Muscle layer of colon (tissue), 2 donors: ENCODE results near the gene ZDHHC9.

Experiments
- H3K27ac ChIP-seq: one replicate; pipeline ENCODE4 v1.7.0; 2013; ENCODE audit warnings: low read depth, mild to moderate bottlenecking, low read length, moderate library complexity
- H3K27me3 ChIP-seq, 2 donors: one replicate each; pipeline ENCODE4 v1.7.0; 2013; ENCODE audit warnings: low read length in 2 of 2, mild to moderate bottlenecking in 2 of 2; ENCODE audit not compliant: insufficient read depth in 2 of 2, control insufficient read depth in 1 of 2
- H3K36me3 ChIP-seq: one replicate; pipeline ENCODE4 v1.7.0; 2013; ENCODE audit warnings: mild to moderate bottlenecking, low read length; ENCODE audit not compliant: insufficient read depth
- H3K4me1 ChIP-seq: one replicate; pipeline ENCODE4 v1.7.0; 2013; ENCODE audit warnings: mild to moderate bottlenecking, low read length; ENCODE audit not compliant: insufficient read depth
- H3K4me3 ChIP-seq, 2 donors: one replicate each; pipeline ENCODE4 v1.7.0; 2013; ENCODE audit warnings: low read length in 2 of 2, low read depth in 1 of 2, mild to moderate bottlenecking in 1 of 2, moderate library complexity in 1 of 2
- H3K9ac ChIP-seq: one replicate; pipeline ENCODE4 v1.7.0; 2013; ENCODE audit warnings: low read length
- H3K9me3 ChIP-seq: one replicate; pipeline ENCODE4 v1.7.0; 2013; ENCODE audit warnings: mild to moderate bottlenecking, low read length
- donor health status: abdominal sarcoma.
- donor health status: Adenocarcinoma of cecum.

The ZDHHC9 gene

DNA sequence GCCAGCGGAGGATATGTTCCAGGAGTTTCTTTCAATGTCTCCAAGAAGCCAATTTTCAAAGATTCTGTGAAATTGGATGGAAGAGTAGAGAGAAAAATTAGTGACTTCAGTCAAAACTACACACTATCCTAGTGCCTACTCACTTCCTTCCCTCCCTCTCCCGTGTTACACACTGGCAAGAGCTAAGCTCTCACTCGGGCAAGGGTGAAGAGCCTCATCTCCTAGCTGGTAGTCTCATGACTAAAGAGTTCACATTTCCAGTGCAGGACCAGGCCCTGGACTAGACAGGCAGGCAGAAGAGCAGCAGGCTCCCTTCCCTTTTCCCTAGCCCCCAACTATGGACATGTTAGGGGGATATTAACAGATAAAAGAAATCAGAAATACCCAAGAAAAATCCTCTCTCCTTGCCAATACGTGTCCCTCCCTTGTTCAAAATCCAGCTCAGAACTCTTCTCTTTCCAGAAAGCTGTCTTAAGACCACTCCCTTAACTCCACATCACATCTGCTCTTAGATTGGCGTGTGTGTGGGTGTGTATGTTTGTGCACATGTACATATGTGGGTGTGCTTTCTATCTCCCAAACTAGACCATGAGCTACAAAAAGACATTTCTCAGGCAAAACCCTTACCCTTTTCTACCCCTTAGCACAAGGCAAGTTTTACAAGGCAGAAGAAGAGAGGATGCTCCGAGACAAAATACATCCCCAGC, 29.9 kb downstream of the ZDHHC9 start:
- H3K36me3 ChIP-seq = peaks cover 9% of the 10 kb centered on the region
- peaks cover 0 to 4% of the 10 kb centered on the region in 2 donors for H3K27me3 ChIP-seq
- H3K4me1 ChIP-seq = no peaks in the 10 kb centered on the region
- no peak overlapping the region for H3K27ac ChIP-seq
- H3K9me3 ChIP-seq = no peaks in the 10 kb centered on the region
- no peak overlapping the region for H3K4me3 ChIP-seq
- H3K9ac ChIP-seq = no peak overlapping the region

DNA sequence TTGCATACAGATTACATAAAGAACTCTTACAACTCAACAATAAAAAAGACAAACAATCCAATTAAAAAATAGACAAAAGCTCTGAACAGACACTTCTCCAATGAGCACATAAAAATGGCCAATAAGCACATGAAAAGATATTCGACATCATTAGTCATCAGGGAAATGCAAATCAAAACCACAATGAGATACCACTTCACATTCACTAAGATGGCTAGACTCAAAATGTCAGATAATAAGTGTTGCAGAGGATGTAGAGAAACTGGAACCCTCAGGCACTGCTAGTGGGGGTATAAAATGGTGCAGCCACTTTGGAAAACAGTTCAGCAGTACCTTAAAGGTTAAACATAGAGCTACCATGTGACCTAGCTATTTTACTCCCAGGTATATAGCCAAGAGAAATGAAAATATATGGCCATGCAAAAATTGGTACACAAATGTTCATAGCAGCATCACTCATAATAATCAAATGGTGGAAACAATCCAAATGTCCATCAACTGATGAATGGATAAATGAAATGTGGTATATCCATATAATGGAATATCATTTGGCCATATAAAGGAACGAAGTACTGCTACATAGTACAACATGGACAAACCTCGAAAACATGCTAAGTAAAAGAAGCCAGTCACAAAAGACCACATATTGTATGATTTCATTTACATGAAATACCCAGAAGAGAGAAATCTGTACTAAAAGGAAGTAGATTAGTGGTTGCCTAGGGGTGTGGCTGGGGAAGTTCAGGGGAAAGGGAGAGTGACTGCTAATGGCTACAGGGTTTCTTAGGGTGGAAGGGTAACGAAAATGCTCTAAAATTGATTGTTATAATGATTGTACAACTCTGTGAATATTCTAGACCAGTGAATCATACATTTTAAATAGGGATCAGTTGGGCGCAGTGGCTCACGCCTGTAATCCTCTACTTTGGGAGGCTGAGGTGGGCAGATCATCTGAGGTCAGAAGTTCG, 34.6 kb downstream of the ZDHHC9 start:
- H3K27ac ChIP-seq = no peak overlapping the region
- H3K9me3 ChIP-seq = no peaks in the 10 kb centered on the region
- H3K4me3 ChIP-seq = no peak overlapping the region
- H3K4me1 ChIP-seq = no peaks in the 10 kb centered on the region
- H3K9ac ChIP-seq = no peak overlapping the region
- H3K27me3 ChIP-seq = peaks cover 0 to 4% of the 10 kb centered on the region in 2 donors
- H3K36me3 ChIP-seq = peaks cover 8% of the 10 kb centered on the region

DNA sequence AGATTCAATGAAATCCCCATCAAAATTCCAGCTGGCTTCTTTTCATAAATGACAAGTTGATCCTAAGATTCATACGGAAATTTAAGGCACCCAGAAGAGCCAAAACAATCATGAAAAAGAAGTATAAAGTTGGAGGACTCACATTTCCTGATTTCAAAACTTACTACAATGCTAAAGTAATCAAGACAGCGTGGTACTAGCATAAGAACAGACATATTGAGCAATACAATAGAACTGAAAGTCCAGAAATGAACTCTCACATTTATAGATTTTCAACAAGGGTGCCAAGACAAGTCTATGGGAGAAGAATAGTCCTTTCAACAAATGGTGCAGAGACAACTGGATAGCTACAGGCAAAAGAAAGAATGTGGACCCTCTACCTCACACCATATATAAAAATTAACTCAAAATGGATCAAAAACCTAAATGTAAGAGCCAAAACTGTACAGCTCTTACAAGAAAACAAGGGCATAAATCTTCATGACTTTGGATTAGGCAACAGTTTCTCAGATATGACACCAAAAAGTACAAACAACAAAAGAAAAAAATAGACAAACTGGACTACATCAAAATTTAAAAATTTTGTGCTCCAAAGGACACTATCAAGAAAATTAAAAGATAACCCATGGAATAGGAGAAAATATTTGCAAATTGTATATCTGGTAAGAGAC, 35.4 kb downstream of the ZDHHC9 start:
- peaks cover 8% of the 10 kb centered on the region for H3K36me3 ChIP-seq
- no peak overlapping the region for H3K27ac ChIP-seq
- no peak overlapping the region for H3K4me3 ChIP-seq
- H3K9ac ChIP-seq = no peak overlapping the region
- H3K9me3 ChIP-seq = no peaks in the 10 kb centered on the region
- no peaks in the 10 kb centered on the region for H3K4me1 ChIP-seq
- peaks cover 0 to 4% of the 10 kb centered on the region in 2 donors for H3K27me3 ChIP-seq

DNA sequence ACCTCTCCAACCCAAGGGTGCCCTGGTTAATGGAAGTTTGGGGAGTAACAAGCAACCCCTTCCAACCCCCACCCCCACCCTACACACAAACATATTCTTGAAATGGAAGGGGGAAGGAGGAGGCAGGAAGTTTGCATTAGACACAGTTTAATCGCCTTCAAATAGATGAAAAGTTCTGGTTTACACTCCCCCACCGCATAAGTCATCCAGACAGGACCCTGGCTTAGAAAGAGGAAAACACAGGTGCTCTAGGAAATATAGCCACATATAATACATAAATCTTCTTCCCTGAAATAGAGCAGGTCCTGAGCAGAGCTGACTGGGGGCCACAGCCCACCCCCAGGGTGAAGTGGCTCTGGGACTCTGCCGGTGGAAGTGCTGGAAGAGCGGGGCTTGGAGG, 38.9 kb downstream of the ZDHHC9 start:
- Histone ChIP-seq H3K9ac (no peak overlapping the region), H3K27me3 (no peaks in the 10 kb centered on the region), H3K9me3 (no peaks in the 10 kb centered on the region), H3K4me1 (no peaks in the 10 kb centered on the region), H3K4me3 (no peak overlapping the region), H3K36me3 (peaks cover 4% of the 10 kb centered on the region), H3K27ac (no peak overlapping the region)

DNA sequence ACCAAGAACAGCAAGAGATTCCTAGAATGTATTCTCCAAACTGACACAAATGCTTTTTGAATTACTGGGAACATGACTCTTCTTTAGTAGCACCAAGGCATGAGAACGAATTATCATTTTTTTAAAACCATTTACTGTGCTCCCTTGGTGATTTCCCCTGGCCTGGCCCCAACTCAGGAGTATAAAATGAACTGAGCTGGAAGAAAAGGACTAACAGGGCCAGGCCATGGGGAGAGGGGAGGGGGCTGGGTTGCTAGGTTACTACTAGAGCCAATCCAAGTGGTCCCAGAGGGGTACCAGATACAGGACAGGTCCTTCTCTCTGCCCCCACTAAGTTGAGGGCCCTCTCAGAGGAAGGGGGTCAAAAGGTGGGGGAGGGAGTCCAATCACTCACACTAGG, 40.8 kb downstream of the ZDHHC9 start:
- H3K4me1 ChIP-seq = no peaks in the 10 kb centered on the region

DNA sequence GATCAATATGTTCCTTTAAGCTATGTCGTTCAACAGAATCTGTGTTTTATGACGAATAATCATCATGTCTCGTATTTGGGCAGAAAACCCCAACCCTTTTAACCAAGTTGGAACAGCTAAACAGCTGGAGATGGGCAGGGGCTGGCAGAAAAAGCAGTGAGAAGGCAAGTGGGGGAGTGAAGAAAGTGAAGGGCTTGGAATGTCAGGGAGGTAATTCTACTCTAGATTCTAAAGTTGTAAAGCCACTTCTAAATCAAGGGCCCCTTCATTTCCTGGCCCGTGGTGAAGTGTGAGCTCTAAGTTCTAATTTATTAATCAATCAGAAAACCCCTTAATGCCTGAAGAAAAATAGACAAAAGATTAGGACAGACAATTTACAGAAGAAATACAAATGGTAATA, 43.5 kb downstream of the ZDHHC9 start:
- no peak overlapping the region for H3K27ac ChIP-seq
- peaks cover 4% of the 10 kb centered on the region in 2 donors for H3K27me3 ChIP-seq
- H3K4me3 ChIP-seq = no peak overlapping the region
- H3K4me1 ChIP-seq = no peaks in the 10 kb centered on the region
- H3K9me3 ChIP-seq = no peaks in the 10 kb centered on the region
- H3K9ac ChIP-seq = no peak overlapping the region
- H3K36me3 ChIP-seq = no peaks in the 10 kb centered on the region

More for the DNA sequence above, 40.8 kb downstream of the ZDHHC9 start:
- Histone ChIP-seq H3K9me3 (no peaks in the 10 kb centered on the region), H3K36me3 (peaks cover 4% of the 10 kb centered on the region), H3K27me3 (peaks cover 3 to 4% of the 10 kb centered on the region in 2 donors), H3K9ac (no peak overlapping the region), H3K4me3 (no peak overlapping the region), H3K27ac (no peak overlapping the region)

DNA sequence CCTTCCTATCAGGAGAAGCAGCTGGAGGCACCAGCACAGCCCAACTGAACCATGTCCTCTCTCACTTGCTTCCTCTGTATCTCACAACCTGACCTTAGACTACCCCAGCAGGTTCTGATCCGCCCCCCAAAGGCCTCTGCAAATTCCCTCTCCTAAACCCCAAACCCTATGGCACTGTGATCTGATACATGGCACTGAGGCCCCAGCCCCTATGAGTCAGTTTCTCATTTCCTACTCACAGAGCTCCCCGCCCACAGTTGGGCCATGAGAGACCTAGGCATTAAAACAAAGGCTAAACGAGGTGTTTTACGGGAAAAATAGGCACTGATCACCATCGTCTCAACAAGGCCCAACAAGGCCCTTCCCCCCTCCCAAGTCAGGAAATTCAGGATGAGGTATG, 44.8 kb downstream of the ZDHHC9 start:
- no peak overlapping the region for H3K9ac ChIP-seq
- H3K27ac ChIP-seq = no peak overlapping the region
- H3K4me3 ChIP-seq = no peak overlapping the region
- no peaks in the 10 kb centered on the region for H3K4me1 ChIP-seq
- no peaks in the 10 kb centered on the region for H3K9me3 ChIP-seq
- peaks cover 4% of the 10 kb centered on the region in 2 donors for H3K27me3 ChIP-seq
- H3K36me3 ChIP-seq = no peaks in the 10 kb centered on the region

DNA sequence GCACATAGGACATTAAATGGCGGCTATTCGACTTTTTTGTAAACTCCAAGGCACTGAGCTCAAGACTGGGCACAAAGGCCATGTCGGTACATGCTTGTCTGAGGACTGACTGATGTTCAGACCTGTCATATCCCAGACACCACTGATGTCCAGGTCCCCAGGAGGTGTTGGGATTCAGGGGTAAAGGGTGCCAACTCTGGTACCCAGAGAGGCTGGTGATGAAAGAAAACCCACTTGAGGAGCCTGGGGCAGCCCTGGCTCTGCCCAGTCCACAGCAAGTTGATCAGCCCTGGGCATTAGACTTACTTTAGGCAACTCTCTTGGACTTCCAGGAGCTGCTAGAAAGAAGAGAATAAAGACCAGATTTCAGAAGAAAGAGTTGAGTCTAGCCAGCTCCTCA, 45.2 kb downstream of the ZDHHC9 start:
- Histone ChIP-seq H3K36me3 (no peaks in the 10 kb centered on the region), H3K27me3 (peaks cover 4% of the 10 kb centered on the region in 2 donors), H3K4me1 (no peaks in the 10 kb centered on the region), H3K4me3 (no peak overlapping the region), H3K9ac (no peak overlapping the region), H3K9me3 (no peaks in the 10 kb centered on the region), H3K27ac (no peak overlapping the region)

DNA sequence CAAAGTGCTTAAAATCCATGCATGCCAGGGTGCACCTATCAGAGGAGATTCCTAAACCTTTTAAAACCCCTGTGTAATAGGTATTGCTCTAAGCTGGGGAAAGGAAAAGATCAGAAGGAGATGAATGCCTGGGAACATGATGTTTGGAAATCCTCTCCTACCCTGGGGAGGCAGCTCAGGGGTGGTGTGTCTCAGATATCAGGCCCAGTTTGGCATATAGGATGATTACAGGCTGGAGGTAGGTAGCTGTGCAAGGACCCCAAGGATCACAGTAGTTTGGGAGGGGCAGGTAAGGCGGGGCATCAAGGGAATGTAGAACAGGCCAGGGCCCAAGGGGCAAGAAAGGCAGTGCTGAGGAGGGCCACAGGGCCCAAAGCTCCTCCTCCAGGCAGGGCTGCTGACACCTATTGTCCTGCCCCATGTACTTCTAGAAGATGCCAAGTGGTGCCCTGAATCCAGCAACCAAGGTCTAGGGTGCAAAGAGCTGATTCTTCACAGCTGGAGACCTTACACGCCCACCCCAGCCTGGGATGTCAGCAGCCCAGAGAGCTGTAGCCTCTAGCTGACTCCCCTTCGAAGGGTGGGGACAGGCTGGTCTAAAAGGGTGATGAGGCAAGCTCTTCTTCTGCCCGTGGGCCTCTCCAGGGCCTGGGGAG, 46.3 kb downstream of the ZDHHC9 start:
- Histone ChIP-seq H3K27me3 (peaks cover 4% of the 10 kb centered on the region in 2 donors), H3K36me3 (no peaks in the 10 kb centered on the region), H3K27ac (no peak overlapping the region), H3K9me3 (no peaks in the 10 kb centered on the region), H3K4me1 (no peaks in the 10 kb centered on the region), H3K9ac (no peak overlapping the region), H3K4me3 (no peak overlapping the region)

DNA sequence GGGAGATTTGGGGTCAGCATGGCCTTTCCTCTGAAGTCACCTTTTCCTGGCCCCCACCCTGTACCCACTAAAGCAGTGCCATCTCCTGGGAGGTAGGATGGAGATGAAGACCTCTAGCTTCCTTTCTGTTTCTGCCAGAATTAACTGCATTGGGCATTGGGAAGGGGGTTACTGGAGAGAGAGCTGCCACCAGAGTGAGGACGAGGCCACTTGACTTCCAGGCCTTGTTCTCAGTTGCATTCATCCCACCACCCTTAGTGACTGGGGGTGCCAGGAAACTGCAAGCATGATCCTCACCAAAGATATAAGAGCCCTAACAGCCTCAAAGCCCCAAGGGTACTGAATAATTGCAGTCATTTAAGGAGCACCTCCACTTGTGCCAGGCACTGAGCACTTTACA, 48.1 kb downstream of the ZDHHC9 start:
- no peak overlapping the region for H3K27ac ChIP-seq

More for the DNA sequence above, 48.1 kb downstream of the ZDHHC9 start:
- no peaks in the 10 kb centered on the region for H3K4me1 ChIP-seq
- peaks cover 4% of the 10 kb centered on the region in 2 donors for H3K27me3 ChIP-seq
- no peaks in the 10 kb centered on the region for H3K9me3 ChIP-seq
- H3K36me3 ChIP-seq = no peaks in the 10 kb centered on the region
- no peak overlapping the region for H3K9ac ChIP-seq
- no peak overlapping the region for H3K4me3 ChIP-seq
